ENCODE measurements around the gene ADARB2.

- TF ChIP-seq CTCF (IDR thresholded peaks at IDR 0.05; ENCODE audit: poor library complexity) (no peak), EZH2 (IDR thresholded peaks at IDR 0.05; ENCODE audit: borderline replicate concordance) (no peak)
Observed at GRCh38 chr10:1293157-1293556, 444.2 kb downstream of the ADARB2 start.

Measured in hepatocyte (in vitro differentiated cells).